NB4 (cell line): Measurements from ENCODE around the gene ADSS2.
A peak's percentile ranks its signal among the peaks of the same experiment; 100 is the strongest.

Experiments used
- DNase-seq: peaks from one replicate; pipeline ENCODE4 v3.0.0; 2010; ENCODE audit warnings: low read depth
- H3K4me3 ChIP-seq: one replicate; pipeline ENCODE4 v1.5.1; 2011; ENCODE audit warnings: mild to moderate bottlenecking, low read depth, low read length, moderate library complexity
- MYC ChIP-seq: IDR thresholded peaks from 2 replicates; pipeline ENCODE4 v1.6.1; 2011; ENCODE audit warnings: low read depth, low read length
- POLR2A ChIP-seq: IDR thresholded peaks from 2 replicates; pipeline ENCODE4 v1.6.1; 2011; ENCODE audit warnings: mild to moderate bottlenecking; ENCODE audit not compliant: insufficient read length; ENCODE audit errors: extremely low read depth
- TF ChIP-seq, protein P1 (sequence below): IDR thresholded peaks from one replicate; pipeline ENCODE4 v1.5.1; 2012; ENCODE audit warnings: low read depth, low read length
- TF ChIP-seq, protein P2 (sequence below): IDR thresholded peaks from 2 replicates; pipeline ENCODE4 v1.6.1; 2011; ENCODE audit warnings: low read depth, low read length

Gene ADSS2

DNA sequence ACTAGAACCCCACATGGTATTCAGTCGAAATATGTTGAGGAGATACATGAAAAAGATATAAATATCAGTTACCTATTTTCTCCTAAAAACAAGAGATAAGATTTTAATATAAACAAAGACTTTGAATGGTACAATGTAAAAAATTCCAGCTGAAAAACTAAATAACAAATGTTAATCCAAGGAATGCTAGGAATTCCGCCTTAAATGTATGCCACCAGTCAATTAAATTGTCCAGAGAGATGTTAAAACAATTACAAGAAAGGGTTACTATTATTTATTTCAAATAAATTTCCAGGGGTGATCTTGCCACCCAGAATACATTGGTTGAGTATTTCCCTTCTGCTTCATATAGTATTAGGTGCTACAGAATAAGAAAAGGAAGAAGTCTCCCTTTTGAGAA is 4.2 kb downstream of the ADSS2 start:
- TF ChIP-seq POLR2A (no peak), MYC (no peak)
- TF ChIP-seq, protein P1, sequence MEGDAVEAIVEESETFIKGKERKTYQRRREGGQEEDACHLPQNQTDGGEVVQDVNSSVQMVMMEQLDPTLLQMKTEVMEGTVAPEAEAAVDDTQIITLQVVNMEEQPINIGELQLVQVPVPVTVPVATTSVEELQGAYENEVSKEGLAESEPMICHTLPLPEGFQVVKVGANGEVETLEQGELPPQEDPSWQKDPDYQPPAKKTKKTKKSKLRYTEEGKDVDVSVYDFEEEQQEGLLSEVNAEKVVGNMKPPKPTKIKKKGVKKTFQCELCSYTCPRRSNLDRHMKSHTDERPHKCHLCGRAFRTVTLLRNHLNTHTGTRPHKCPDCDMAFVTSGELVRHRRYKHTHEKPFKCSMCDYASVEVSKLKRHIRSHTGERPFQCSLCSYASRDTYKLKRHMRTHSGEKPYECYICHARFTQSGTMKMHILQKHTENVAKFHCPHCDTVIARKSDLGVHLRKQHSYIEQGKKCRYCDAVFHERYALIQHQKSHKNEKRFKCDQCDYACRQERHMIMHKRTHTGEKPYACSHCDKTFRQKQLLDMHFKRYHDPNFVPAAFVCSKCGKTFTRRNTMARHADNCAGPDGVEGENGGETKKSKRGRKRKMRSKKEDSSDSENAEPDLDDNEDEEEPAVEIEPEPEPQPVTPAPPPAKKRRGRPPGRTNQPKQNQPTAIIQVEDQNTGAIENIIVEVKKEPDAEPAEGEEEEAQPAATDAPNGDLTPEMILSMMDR: no peak
- TF ChIP-seq, protein P2, sequence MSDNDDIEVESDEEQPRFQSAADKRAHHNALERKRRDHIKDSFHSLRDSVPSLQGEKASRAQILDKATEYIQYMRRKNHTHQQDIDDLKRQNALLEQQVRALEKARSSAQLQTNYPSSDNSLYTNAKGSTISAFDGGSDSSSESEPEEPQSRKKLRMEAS: no peak
- no peak for DNase-seq
- peak overlapping the region; percentile 88 for H3K4me3 ChIP-seq

DNA sequence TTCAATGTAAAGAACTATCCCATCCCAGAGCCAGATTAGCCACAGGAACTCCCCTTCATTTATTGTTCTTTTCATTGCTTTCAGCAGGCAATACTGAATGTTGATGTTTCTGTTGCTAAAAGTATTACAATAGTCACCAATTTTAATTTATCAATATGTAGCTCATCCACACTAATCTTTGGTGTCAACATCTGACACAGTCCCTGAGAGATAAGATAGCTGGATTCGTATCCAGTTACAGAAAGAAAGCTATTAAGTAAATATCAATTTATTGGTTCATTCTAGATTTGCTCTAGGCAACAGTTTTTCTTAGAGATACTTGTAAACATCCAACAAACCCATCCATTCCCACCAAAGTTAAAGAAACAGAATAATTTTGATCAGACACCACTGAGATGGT is 4.7 kb downstream of the ADSS2 start:
- DNase-seq: no peak
- TF ChIP-seq MYC (no peak), POLR2A (no peak)
- TF ChIP-seq, protein P1: no peak
- TF ChIP-seq, protein P2: no peak
- peak overlapping the region; percentile 4 for H3K4me3 ChIP-seq

DNA sequence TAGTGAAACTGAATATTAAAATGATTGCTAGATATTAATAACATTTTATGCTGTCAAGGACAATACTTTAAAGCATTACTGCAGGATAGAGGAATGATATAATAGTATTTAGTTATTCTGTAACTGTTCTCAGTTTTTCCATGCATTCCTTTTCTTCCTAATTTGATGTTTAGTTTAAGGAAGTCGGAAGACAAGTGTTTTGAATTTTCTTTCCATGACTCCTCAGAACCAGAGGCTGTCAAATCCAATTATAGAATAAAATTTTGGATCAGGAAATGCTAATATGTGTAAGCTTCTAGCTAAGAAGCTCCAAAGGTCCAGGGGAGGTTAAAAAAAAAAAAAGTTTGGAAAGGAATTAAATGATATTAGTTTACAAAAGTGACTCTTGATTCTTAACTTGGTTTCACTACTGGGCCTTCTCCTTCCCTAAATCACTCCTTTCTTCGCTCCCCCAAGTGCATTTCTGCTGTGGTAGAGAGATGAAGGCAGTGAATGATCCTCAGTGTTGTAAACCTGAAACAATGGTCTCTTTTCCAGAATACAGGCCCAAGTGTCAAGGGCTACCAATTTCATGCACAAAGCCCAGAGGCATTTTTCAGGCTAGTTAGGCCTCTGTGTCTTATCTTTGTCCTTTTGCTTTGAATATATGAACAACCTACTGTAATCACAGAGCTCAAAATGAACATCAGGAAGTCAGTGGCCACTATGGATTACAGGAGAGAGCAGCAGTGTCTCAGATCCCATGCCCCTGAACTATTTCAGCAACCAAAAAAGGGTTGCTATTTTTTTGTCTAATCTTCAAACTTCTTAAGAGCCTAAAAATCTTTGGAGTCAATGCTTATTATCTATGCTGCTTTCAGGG is 6.2 kb downstream of the ADSS2 start:
- no peak overlapping the region for H3K4me3 ChIP-seq
- DNase-seq: no peak
- TF ChIP-seq POLR2A (no peak), MYC (no peak)
- TF ChIP-seq, protein P2: no peak
- TF ChIP-seq, protein P1: no peak

DNA sequence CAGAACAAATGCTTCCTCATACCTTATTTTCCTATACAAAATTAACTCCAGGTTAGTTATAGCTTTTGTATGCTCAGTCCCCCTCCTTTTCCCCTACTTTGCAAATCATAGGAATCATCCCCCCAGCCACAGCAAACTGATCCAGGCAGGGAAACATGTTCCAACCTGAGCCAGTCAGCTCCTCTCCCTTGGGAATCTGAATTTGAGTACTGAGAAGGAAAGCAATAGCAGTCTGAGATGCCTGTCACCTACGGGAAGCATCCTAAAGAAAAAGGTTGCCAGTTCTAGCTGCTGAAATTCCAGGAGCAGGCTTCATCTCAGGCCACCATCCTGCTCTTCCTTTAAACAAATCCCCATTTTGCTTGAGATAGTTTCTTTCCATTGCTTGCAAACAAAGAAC is 6.9 kb downstream of the ADSS2 start:
- no peak for DNase-seq
- no peak for TF ChIP-seq MYC
- TF ChIP-seq, protein P1: no peak
- TF ChIP-seq, protein P2: no peak
- TF ChIP-seq POLR2A: no peak
- H3K4me3 ChIP-seq: no peak overlapping the region

DNA sequence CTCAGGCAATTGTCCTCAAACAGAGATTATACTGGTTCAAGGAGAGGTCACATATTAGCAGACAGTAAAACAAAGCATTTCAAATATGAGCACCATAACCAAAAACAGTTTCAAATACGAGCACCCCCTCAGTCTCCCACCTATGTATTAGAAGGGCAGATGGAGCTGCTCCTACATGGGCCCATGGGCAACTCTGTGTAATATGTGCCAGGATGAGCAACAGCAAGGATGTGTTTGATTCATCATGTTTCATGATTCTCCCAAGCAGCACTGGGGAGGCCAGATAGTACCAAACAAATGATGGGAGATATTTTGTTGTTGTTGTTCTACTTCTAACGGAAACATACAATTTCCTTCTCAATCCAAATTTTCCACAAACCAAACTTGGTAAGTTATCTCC is 8.9 kb downstream of the ADSS2 start:
- no peak for DNase-seq
- TF ChIP-seq MYC (no peak), POLR2A (no peak)
- TF ChIP-seq, protein P1: no peak
- TF ChIP-seq, protein P2: no peak
- H3K4me3 ChIP-seq: no peak overlapping the region
